ENCODE data around the gene FNDC3B. TPM values are rescaled to one million over a fixed set of nuclear protein-coding genes. Genes with fewer than 3 reads are reported as not detected.
A peak's percentile ranks its signal among the peaks of the same experiment; 100 is the strongest.

FNDC3B gene
- total RNA-seq, 1 donor from 2014 or later: 29.0 TPM

- Mint-ChIP-seq H3K27me3 (ENCODE audit: insufficient read depth) (no peaks in the 10 kb centered on the region), H3K4me1 (ENCODE audit: low read depth) (peaks cover 32% of the 10 kb centered on the region), H3K36me3 (ENCODE audit: low read depth) (peaks cover 5% of the 10 kb centered on the region), H3K27ac (peak overlapping the region; percentile 65), H3K9me3 (no peaks in the 10 kb centered on the region), H3K4me3 (no peak overlapping the region)
- peak; percentile 29 for DNase-seq (ENCODE audit: low spot score)
- intact Hi-C loops (cut with micrococcal nuclease): loop anchor here (2.0 kb wide), 1 partner anchor 17 kb away; no protein-coding TSS in a partner anchor
Measured at GRCh38 chr3:172153335-172153861, 114.0 kb downstream of the FNDC3B start.

GRCh38 chr3:172154768-172155664 is 115.6 kb downstream of the FNDC3B start:
- H3K4me3 Mint-ChIP-seq: no peak overlapping the region
- H3K27ac Mint-ChIP-seq: no peak overlapping the region
- H3K4me1 Mint-ChIP-seq (ENCODE audit: low read depth): peaks cover 33% of the 10 kb centered on the region
- H3K36me3 Mint-ChIP-seq (ENCODE audit: low read depth): peaks cover 5% of the 10 kb centered on the region
- no peaks in the 10 kb centered on the region for H3K27me3 Mint-ChIP-seq (ENCODE audit: insufficient read depth)
- no peak for DNase-seq (ENCODE audit: low spot score)
- intact Hi-C loops (cut with micrococcal nuclease): no loop called here
- H3K9me3 Mint-ChIP-seq: no peaks in the 10 kb centered on the region

- Mint-ChIP-seq H3K4me1 (ENCODE audit: low read depth) (peaks cover 33% of the 10 kb centered on the region), H3K27me3 (ENCODE audit: insufficient read depth) (no peaks in the 10 kb centered on the region), H3K4me3 (no peak overlapping the region), H3K36me3 (ENCODE audit: low read depth) (peaks cover 5% of the 10 kb centered on the region), H3K27ac (no peak overlapping the region), H3K9me3 (no peaks in the 10 kb centered on the region)
- no peak for DNase-seq (ENCODE audit: low spot score)
- intact Hi-C loops (cut with micrococcal nuclease): no loop called here
Measured at GRCh38 chr3:172155897-172156585, 116.7 kb downstream of the FNDC3B start.

GRCh38 chr3:172156586-172156955 is 117.2 kb downstream of the FNDC3B start:
- H3K4me3 Mint-ChIP-seq: no peak overlapping the region
- intact Hi-C loops (cut with micrococcal nuclease): no loop called here
- no peaks in the 10 kb centered on the region for H3K27me3 Mint-ChIP-seq (ENCODE audit: insufficient read depth)

GRCh38 chr3:172157564-172158258 is 118.3 kb downstream of the FNDC3B start:
- H3K27me3 Mint-ChIP-seq (ENCODE audit: insufficient read depth): peaks cover 2% of the 10 kb centered on the region
- H3K27ac Mint-ChIP-seq: no peak overlapping the region
- no peaks in the 10 kb centered on the region for H3K9me3 Mint-ChIP-seq
- no peak for DNase-seq (ENCODE audit: low spot score)
- peaks cover 26% of the 10 kb centered on the region for H3K4me1 Mint-ChIP-seq (ENCODE audit: low read depth)
- H3K36me3 Mint-ChIP-seq (ENCODE audit: low read depth): peaks cover 5% of the 10 kb centered on the region
- intact Hi-C loops (cut with micrococcal nuclease): no loop called here
- H3K4me3 Mint-ChIP-seq: no peak overlapping the region

More at GRCh38 chr3:172156586-172156955, 117.2 kb downstream of the FNDC3B start:
- Mint-ChIP-seq H3K27ac (no peak overlapping the region), H3K9me3 (no peaks in the 10 kb centered on the region), H3K4me1 (ENCODE audit: low read depth) (peaks cover 33% of the 10 kb centered on the region), H3K36me3 (ENCODE audit: low read depth) (peaks cover 5% of the 10 kb centered on the region)
- no peak for DNase-seq (ENCODE audit: low spot score)

- peaks cover 2% of the 10 kb centered on the region for H3K27me3 Mint-ChIP-seq (ENCODE audit: insufficient read depth)
- DNase-seq (ENCODE audit: low spot score): no peak
- peaks cover 5% of the 10 kb centered on the region for H3K36me3 Mint-ChIP-seq (ENCODE audit: low read depth)
- no peak overlapping the region for H3K27ac Mint-ChIP-seq
- H3K4me3 Mint-ChIP-seq: no peak overlapping the region
- peaks cover 16% of the 10 kb centered on the region for H3K4me1 Mint-ChIP-seq (ENCODE audit: low read depth)
- intact Hi-C loops (cut with micrococcal nuclease): no loop called here
- no peaks in the 10 kb centered on the region for H3K9me3 Mint-ChIP-seq
Measured at GRCh38 chr3:172158741-172159140, 119.4 kb downstream of the FNDC3B start.

GRCh38 chr3:172159376-172159775 is 120.0 kb downstream of the FNDC3B start:
- intact Hi-C loops (cut with micrococcal nuclease): no loop called here
- DNase-seq (ENCODE audit: low spot score): no peak
- Mint-ChIP-seq H3K4me1 (ENCODE audit: low read depth) (peaks cover 14% of the 10 kb centered on the region), H3K36me3 (ENCODE audit: low read depth) (peaks cover 5% of the 10 kb centered on the region), H3K27me3 (ENCODE audit: insufficient read depth) (peaks cover 2% of the 10 kb centered on the region), H3K4me3 (no peak overlapping the region), H3K27ac (no peak overlapping the region), H3K9me3 (no peaks in the 10 kb centered on the region)

- no peak overlapping the region for H3K4me3 Mint-ChIP-seq
- no peak overlapping the region for H3K27ac Mint-ChIP-seq
- peaks cover 2% of the 10 kb centered on the region for H3K27me3 Mint-ChIP-seq (ENCODE audit: insufficient read depth)
- no peaks in the 10 kb centered on the region for H3K9me3 Mint-ChIP-seq
- peaks cover 5% of the 10 kb centered on the region for H3K36me3 Mint-ChIP-seq (ENCODE audit: low read depth)
- intact Hi-C loops (cut with micrococcal nuclease): no loop called here
- no peak for DNase-seq (ENCODE audit: low spot score)
- peaks cover 8% of the 10 kb centered on the region for H3K4me1 Mint-ChIP-seq (ENCODE audit: low read depth)
Measured at GRCh38 chr3:172159962-172160538, 120.7 kb downstream of the FNDC3B start.

GRCh38 chr3:172161133-172161789 is 121.9 kb downstream of the FNDC3B start:
- H3K36me3 Mint-ChIP-seq (ENCODE audit: low read depth): peaks cover 4% of the 10 kb centered on the region
- peaks cover 2% of the 10 kb centered on the region for H3K27me3 Mint-ChIP-seq (ENCODE audit: insufficient read depth)
- DNase-seq (ENCODE audit: low spot score): no peak
- H3K4me3 Mint-ChIP-seq: no peak overlapping the region
- H3K27ac Mint-ChIP-seq: no peak overlapping the region
- peaks cover 5% of the 10 kb centered on the region for H3K4me1 Mint-ChIP-seq (ENCODE audit: low read depth)
- no peaks in the 10 kb centered on the region for H3K9me3 Mint-ChIP-seq
- intact Hi-C loops (cut with micrococcal nuclease): no loop called here

- no peak for DNase-seq (ENCODE audit: low spot score)
- peaks cover under 1% of the 10 kb centered on the region for H3K36me3 Mint-ChIP-seq (ENCODE audit: low read depth)
- intact Hi-C loops (cut with micrococcal nuclease): no loop called here
- no peak overlapping the region for H3K4me3 Mint-ChIP-seq
- no peaks in the 10 kb centered on the region for H3K9me3 Mint-ChIP-seq
- no peak overlapping the region for H3K27ac Mint-ChIP-seq
- H3K27me3 Mint-ChIP-seq (ENCODE audit: insufficient read depth): peaks cover 2% of the 10 kb centered on the region
- peaks cover 5% of the 10 kb centered on the region for H3K4me1 Mint-ChIP-seq (ENCODE audit: low read depth)
Measured at GRCh38 chr3:172161959-172162358, 122.6 kb downstream of the FNDC3B start.

GRCh38 chr3:172163320-172163719 is 123.9 kb downstream of the FNDC3B start:
- Mint-ChIP-seq H3K27me3 (ENCODE audit: insufficient read depth) (peaks cover 2% of the 10 kb centered on the region), H3K9me3 (no peaks in the 10 kb centered on the region), H3K36me3 (ENCODE audit: low read depth) (no peaks in the 10 kb centered on the region), H3K4me1 (ENCODE audit: low read depth) (peaks cover 5% of the 10 kb centered on the region), H3K27ac (no peak overlapping the region), H3K4me3 (no peak overlapping the region)
- no peak for DNase-seq (ENCODE audit: low spot score)
- intact Hi-C loops (cut with micrococcal nuclease): no loop called here

Data from activated T-helper 1 cell treated with anti-CD3 and anti-CD28 coated beads, Interleukin-12 subunit alpha, Interleukin-12 subunit beta, Interleukin-2, Interleukin-4 antibody, amounts not matched to agents 30 ng/mL and 10 ng/mL and 1 ng/mL, durations not matched to agents 14 hours and 24 hours and 36 hours (primary cell).